Measurements from ENCODE around the gene MASP1.

Gene MASP1, protein sequence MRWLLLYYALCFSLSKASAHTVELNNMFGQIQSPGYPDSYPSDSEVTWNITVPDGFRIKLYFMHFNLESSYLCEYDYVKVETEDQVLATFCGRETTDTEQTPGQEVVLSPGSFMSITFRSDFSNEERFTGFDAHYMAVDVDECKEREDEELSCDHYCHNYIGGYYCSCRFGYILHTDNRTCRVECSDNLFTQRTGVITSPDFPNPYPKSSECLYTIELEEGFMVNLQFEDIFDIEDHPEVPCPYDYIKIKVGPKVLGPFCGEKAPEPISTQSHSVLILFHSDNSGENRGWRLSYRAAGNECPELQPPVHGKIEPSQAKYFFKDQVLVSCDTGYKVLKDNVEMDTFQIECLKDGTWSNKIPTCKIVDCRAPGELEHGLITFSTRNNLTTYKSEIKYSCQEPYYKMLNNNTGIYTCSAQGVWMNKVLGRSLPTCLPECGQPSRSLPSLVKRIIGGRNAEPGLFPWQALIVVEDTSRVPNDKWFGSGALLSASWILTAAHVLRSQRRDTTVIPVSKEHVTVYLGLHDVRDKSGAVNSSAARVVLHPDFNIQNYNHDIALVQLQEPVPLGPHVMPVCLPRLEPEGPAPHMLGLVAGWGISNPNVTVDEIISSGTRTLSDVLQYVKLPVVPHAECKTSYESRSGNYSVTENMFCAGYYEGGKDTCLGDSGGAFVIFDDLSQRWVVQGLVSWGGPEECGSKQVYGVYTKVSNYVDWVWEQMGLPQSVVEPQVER
- total RNA-seq, result 0 to 0.23 (median 0.04) reads per million in 18 experiments

GRCh38 chr3:187291512-187292132 is at the start of gene MASP1:
Gene MASP1 (minus strand): TSS chr3:187291737. CDS start chr3:187291632, 105 bp downstream.
- no peak for DNase-seq

- no peak for DNase-seq
Observed at GRCh38 chr3:187340578-187340977, 49.0 kb upstream of the MASP1 start.

- DNase-seq, result no peak
Observed at GRCh38 chr3:187336322-187336721, 44.8 kb upstream of the MASP1 start.

DNA sequence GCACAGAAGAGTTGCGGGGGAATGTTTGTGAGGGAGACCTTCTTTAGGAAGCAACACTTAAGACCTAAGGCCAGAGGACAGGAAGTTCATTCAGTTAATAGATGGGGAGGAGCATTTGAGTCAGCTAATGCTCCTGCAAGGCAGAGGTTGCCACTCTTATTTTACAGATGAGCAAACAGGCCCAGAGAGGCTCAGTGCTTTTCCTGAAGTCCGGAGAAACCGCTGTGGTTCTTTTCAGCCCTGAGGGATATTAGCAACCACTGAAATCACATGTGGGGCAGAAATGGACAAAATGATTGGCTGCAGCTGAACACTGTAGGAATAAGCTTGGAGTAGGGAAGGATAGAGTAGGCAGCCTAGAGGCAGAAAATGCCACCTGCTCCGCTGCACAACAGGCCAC is 43.4 kb upstream of the MASP1 start:
- no peak for DNase-seq

DNA sequence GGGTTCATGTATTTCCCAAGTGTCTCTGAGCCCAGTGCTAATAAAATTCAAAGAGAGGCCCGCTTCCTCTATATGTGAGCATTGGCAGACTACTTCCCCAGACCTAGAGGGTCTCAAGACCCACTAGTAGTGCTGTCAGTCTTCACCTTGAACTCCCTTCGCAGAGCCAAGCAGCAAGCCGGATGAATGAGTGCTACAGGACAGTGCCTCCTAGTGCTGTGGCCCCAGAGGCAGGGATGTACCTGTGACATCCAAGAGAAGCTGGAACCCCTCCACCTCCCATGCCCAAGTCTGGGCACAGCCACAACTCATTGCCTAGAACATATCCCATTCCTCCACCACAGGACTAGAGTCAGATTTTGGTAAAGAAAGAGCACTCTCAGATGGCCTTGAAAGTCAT is 37.2 kb upstream of the MASP1 start:
- no peak for DNase-seq

DNA sequence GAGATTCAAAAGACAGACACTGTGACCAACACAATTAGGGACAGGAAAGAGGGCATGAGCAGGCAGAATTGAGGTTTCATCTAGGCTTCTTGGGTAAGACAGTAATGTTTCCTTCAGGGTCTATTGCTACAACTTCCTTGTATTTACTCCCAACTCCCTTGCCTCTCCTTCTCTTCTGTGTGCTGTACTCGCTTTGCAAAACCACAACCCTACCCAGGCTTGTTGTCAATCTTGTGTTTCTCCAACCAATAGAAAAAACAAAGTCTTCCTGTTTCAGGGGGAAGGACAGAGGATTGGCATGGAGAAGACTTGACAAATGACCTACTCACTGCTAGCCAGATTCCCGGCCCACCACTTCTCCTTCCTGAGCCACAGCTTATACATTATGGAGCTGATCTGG is 36.3 kb upstream of the MASP1 start:
- DNase-seq, result peak; percentile 40 to 52

DNA sequence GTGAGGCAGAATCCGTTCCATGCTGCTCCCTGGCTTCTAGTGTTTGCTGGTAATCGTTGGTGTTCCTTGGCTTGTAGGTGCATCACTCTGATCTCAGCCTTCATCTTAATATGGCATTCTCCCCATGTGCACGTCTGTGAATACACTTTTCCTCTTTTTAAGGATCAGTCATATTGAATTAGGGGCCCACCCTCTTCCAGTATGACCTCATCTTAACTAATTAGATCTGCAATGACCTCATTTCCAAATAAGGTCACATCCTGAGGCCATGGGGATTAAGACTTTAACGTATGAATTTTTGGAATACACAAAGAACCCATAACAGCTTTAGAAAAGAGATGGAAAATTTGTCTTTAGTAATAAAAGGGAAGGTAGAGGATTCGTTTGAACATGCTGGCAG is 34.1 kb upstream of the MASP1 start:
- no peak for DNase-seq

DNA sequence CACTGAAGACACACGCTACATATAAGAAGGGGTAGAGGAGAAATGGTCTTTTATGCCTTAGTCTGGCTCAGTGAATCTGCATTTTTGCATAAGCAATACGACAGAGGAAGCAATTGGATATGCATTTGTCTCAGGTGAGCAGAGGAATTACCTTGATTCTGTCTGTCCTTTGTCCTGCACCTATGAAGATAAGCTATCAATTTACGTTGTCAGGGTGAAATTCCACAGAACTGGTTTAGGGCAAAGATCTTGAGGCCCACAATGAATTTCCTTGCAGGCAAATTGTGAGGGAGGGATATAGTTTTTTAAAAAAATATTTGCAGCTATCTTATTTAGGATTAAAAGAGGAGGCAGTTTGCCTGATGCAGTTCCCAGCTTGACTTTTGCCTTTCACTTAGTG is 31.6 kb upstream of the MASP1 start:
- no peak for DNase-seq

DNA sequence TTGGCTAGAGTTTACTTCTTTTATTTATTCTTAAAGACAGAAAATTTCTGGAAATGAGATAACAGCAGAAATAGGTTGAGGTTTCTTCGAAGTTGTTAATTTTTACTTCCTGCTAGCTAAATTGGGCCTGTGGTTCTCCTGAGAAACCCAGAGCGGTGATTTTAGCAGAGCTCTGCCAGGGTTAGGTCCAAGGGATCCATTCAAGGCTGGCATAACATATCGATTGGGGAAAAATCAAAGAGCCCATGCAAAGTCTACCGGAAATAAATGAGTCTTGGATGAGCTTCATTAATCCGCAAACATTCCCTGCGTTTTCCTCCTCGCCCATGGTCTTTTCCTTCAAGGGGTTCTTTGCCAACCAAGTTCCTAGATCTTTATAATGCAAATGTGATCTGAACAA is 30.8 kb upstream of the MASP1 start:
- no peak for DNase-seq

- DNase-seq, result no peak
Observed at GRCh38 chr3:187321766-187322165, 30.2 kb upstream of the MASP1 start.

DNA sequence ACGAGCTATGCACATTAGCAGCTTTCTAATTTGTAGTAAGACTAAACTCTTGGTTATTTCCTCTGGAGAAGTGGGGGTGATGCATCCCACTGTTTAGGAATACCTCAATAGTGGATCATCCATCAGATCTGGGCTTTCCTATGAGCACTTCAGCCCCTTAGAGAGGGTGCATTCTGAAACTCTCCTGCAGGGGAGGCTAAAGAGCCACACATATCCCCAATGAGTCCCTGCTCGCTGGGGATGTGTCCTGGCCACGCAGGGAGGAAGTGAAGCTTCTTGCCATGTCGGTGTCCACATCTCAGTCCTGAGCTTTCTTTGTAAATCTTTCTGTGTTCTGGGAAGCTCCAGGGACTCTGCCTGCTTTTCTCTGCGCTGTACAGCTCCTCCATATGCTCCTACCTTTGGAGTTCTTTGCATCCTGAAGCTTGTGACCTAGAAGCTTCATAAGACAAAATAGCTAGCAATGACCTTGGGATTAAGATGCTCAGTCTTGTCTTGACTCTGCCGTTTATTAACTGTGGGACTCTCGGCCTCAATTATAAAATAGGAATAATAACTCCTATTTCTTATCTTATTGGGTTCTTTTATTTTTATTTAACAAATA is 28.3 kb upstream of the MASP1 start:
- DNase-seq, result peak; percentile 88 to 91

DNA sequence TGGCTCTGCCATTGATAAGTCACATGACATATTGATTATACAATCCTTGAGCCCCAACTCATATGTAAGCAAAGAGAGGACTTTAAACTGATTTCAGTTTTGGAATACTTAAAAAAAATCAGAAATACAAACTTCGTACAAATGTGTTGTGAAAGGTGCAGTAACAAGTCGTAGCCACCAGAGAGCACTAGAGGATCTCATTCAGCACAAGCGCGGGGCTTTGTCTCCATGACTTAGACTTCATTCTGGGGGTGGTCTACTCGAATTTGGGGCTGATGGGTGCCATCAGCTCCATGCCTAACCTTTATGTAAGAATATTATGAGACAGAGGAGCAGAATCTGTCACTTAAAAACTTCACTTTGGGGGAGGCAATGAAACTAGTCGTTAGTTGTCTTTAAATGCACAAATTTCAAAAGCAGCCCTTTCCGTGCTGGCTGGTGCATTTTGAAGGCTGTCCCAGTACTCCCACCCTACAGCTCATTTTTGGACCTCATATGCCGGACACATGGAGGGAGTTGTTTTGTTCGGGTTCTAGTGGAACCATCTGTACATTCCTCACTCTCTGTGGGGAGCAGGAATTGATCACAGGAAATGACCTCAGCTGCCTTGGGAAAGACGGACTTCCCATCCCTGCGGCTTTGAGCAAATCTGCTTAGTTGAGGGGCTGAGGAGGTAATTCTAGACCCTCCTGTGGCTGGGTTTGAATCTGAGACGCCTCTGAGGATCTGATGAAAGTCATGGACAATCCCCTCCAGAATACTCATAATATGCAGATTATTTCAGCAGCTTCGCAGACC is 27.5 kb upstream of the MASP1 start:
- peak; percentile 28 to 47 for DNase-seq

DNA sequence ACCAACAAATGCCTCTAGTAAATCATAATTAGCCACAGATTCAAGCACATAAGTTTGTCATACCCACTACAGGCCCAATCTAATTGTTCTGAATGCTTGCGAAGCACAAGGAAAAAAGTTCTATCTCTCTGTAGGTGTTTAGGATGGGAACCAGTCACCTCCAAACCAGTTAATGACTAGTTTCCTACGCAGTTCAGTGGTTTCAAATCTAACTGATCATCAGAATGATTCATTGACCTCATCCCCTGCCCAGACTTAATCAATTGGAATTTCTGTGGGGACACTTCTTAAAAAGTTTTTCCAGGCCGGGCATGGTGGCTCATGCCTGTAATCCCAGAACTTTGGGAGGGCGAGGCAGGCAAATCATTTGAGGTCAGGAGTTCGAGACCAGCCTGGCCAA is 24.3 kb upstream of the MASP1 start:
- no peak for DNase-seq

- DNase-seq, result no peak
Observed at GRCh38 chr3:187314176-187314575, 22.6 kb upstream of the MASP1 start.

DNA sequence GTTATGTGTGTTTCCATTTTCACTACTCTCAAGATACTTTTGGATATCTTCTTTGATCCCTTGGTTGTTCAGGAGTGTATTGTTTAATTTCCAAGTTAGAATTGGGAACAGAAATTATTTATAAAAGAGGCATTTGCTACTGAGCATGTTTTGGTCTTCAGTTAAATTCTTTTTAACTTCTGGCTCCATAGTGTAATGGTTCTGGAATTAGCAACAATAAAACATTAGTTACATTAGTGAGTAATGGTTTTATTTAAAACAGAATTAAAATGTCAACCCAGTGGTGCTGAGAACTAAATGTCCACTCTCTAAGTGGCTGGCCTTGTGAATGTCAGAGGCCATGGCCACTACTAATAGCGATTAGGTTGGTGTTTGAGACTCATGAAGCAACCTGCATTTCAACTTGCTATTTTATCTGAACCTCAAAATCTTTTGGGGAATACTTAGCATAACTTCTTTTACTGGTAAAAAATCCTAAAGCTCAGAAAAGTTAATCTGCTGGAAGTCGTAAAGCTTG is 19.5 kb upstream of the MASP1 start:
- no peak for DNase-seq

DNA sequence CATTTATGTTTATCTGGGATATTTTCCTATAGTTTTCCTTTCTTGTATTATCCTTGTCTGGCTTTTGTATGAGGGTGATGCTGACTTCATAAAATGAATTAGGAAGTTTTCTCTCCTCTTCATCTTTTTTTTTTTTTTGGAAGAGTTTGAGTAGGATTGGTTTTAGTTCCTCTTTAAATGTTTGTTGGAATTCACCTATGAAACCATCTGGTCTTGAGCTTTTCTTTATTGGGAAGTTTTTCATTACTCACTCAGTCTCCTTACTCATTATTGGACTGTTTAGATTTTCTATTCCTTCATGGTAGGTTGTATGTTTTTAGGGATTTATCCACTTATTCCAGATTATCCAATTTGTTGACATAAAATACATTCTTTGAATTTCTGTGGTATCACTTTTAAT is 18.7 kb upstream of the MASP1 start:
- no peak for DNase-seq

DNA sequence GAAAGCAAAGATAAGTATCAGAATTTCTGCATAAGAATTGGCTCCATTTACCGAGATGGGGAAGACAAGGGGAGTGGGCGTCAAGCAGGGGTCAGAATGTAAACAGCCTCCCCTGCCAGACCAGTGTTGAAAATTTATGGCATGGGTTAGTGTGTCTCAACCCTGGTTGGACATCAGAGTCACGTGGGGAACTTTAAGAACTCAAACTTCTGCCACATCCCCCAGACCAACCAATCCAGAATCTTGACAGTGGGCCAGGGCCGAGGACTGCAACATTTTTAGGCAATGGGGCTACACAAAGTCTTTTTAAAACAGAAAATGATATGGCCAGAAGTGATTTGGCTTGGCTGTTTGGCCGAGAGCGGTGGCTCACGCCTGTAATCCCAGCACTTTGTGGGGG is 14.3 kb upstream of the MASP1 start:
- no peak for DNase-seq

DNA sequence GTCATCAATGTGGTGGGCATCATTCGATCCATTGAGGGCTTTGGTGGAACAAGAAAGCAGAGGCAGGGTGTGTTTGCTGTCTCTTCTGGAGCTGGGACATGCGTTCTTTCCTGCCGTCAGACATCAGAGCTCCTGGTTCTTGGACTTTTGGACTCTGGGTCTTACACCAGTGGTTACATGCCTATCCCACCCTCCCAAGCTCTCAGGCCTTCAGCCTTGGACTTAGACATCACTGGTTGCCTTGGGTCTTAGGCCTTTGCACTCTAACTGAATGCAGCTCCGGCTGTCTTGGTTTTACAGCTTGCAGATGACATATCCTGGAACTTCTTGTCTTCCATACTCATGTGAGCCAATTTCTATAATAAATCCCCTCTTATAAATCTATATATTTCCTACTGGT is 8.1 kb upstream of the MASP1 start:
- no peak for DNase-seq

- no peak for DNase-seq
Observed at GRCh38 chr3:187296911-187297310, 5.4 kb upstream of the MASP1 start.

DNA sequence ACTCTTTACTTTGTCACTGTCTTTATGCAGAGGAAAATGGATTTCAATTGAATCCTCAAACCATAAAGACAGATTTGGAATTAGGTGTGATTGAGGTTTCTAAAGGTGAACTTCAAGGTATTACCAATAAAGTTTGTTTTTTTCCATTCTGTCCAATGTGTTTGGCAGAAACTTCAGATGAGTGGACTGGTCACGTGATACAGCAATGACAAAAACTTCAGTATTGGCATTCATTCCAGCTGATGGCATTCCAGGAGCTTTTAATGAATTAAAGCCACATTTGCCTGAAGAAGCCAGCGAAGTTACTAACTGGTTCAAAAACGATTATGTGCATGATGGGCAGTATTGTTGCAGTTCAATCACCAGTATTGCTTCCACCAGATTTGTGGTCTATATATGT is 4.5 kb upstream of the MASP1 start:
- DNase-seq, result no peak

GRCh38 chr3:187295316-187296034 is 3.9 kb upstream of the MASP1 start:
- DNase-seq, result no peak

Measured in inflammatory macrophage (primary cell).